ENCODE measurements around the gene SEC16B.

DNA sequence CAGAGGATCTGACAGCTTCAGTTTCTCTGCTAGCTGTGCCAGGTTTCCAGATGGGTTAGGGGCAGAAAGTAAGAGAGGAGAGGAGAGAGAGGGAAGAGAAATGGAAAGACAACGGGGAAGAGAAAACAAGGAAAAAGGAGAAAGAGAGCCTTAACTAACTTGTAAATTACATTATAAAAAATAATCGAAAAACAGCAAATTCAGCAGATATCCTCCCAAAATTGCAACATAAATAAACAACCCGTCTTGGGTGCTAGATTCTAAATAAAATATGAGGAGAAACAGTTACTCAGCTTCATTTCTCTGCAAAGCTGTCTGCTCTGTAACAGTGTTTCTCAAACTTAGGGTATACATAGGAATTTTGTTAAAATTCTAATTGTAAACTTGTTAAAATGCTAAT is 29.2 kb downstream of the SEC16B start:
- TF ChIP-seq RAD21 (IDR thresholded peaks at IDR 0.05; ENCODE audit: low read depth), result no peak
- no peak for TF ChIP-seq CEBPB (IDR thresholded peaks at IDR 0.05)
- TF ChIP-seq, protein P1, sequence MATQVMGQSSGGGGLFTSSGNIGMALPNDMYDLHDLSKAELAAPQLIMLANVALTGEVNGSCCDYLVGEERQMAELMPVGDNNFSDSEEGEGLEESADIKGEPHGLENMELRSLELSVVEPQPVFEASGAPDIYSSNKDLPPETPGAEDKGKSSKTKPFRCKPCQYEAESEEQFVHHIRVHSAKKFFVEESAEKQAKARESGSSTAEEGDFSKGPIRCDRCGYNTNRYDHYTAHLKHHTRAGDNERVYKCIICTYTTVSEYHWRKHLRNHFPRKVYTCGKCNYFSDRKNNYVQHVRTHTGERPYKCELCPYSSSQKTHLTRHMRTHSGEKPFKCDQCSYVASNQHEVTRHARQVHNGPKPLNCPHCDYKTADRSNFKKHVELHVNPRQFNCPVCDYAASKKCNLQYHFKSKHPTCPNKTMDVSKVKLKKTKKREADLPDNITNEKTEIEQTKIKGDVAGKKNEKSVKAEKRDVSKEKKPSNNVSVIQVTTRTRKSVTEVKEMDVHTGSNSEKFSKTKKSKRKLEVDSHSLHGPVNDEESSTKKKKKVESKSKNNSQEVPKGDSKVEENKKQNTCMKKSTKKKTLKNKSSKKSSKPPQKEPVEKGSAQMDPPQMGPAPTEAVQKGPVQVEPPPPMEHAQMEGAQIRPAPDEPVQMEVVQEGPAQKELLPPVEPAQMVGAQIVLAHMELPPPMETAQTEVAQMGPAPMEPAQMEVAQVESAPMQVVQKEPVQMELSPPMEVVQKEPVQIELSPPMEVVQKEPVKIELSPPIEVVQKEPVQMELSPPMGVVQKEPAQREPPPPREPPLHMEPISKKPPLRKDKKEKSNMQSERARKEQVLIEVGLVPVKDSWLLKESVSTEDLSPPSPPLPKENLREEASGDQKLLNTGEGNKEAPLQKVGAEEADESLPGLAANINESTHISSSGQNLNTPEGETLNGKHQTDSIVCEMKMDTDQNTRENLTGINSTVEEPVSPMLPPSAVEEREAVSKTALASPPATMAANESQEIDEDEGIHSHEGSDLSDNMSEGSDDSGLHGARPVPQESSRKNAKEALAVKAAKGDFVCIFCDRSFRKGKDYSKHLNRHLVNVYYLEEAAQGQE (IDR thresholded peaks at IDR 0.05; ENCODE audit: low read depth), result no peak

All from Ishikawa (cell line).